HEK293 (cell line): ENCODE measurements around the gene GOLGA8S.

Experiments used
- CTCF ChIP-seq: fragments of 450-650 bp; formaldehyde crosslinking; IDR thresholded peaks from 2 replicates; pipeline ENCODE4 v1.5.1; 2016; ENCODE audit warnings: missing biosample characterization, missing genetic modification characterization
- FEZF1 ChIP-seq: fragments of 450-650 bp; formaldehyde crosslinking; IDR thresholded peaks from 2 replicates; pipeline ENCODE4 v1.5.1; 2016; ENCODE audit warnings: missing biosample characterization, missing genetic modification characterization
- SETDB1 ChIP-seq: IDR thresholded peaks from one replicate; pipeline ENCODE4 v1.6.1; 2017; ENCODE audit warnings: mild to moderate bottlenecking, low read length, moderate library complexity, mixed read lengths; ENCODE audit not compliant: insufficient read length
- TRIM28 ChIP-seq: IDR thresholded peaks from 2 replicates; pipeline ENCODE4 v1.6.1; 2011; ENCODE audit warnings: low read length, control low read depth, borderline replicate concordance
- YY1 ChIP-seq: fragments of 450-650 bp; formaldehyde crosslinking; IDR thresholded peaks from 2 replicates; pipeline ENCODE4 v1.5.1; 2018; ENCODE audit warnings: missing biosample characterization, missing genetic modification characterization
- ZBTB1 ChIP-seq: fragments of 450-650 bp; formaldehyde crosslinking; IDR thresholded peaks from 2 replicates; pipeline ENCODE4 v1.5.1; 2016; ENCODE audit warnings: missing biosample characterization, missing genetic modification characterization
- ZBTB49 ChIP-seq: fragments of 450-650 bp; formaldehyde crosslinking; IDR thresholded peaks from 2 replicates; pipeline ENCODE4 v1.5.1; 2016; ENCODE audit warnings: missing biosample characterization, missing genetic modification characterization, low read depth
- ZNF138 ChIP-seq: fragments of 450-650 bp; formaldehyde crosslinking; IDR thresholded peaks from 2 replicates; pipeline ENCODE4 v1.5.1; 2016; ENCODE audit warnings: missing biosample characterization, missing genetic modification characterization, borderline replicate concordance
- ZNF202 ChIP-seq: fragments of 450-650 bp; formaldehyde crosslinking; IDR thresholded peaks from 2 replicates; pipeline ENCODE4 v1.5.1; 2016; ENCODE audit warnings: missing biosample characterization, missing genetic modification characterization, borderline replicate concordance
- ZNF223 ChIP-seq: fragments of 450-650 bp; formaldehyde crosslinking; IDR thresholded peaks from 2 replicates; pipeline ENCODE4 v1.5.1; 2016; ENCODE audit warnings: missing biosample characterization, missing genetic modification characterization
- ZNF266 ChIP-seq: fragments of 450-650 bp; formaldehyde crosslinking; IDR thresholded peaks from 2 replicates; pipeline ENCODE4 v1.5.1; 2016; ENCODE audit warnings: missing biosample characterization, missing genetic modification characterization, low read depth
- ZNF274 ChIP-seq, 2 experiments: fragments of 200-500 bp in 1 of 2; fragments of 450-650 bp in 1 of 2; sonication (Bioruptor generic) in 1 of 2; formaldehyde crosslinking in 1 of 2; IDR thresholded peaks; 2 replicates each; pipeline versions ENCODE4 v1.5.1 to v1.6.1; 2014 to 2016; ENCODE audit warnings: borderline replicate concordance in 1 of 2, inconsistent platforms in 1 of 2, low read length in 1 of 2, missing biosample characterization in 1 of 2, missing genetic modification characterization in 1 of 2
- ZNF513 ChIP-seq: fragments of 450-650 bp; IDR thresholded peaks from 2 replicates; pipeline ENCODE4 v1.5.1; 2018; ENCODE audit warnings: missing biosample characterization, missing genetic modification characterization
- ZNF677 ChIP-seq: fragments of 450-650 bp; IDR thresholded peaks from 2 replicates; pipeline ENCODE4 v1.5.0; 2018; ENCODE audit warnings: missing biosample characterization, mild to moderate bottlenecking, missing genetic modification characterization, moderate library complexity

GRCh38 chr15:23387621-23388190 lies 33.2 kb downstream of the GOLGA8S start:
- TF ChIP-seq CTCF (tag by site-specific recombination), result no peak
- TF ChIP-seq SETDB1, result no peak
- TF ChIP-seq FEZF1 (tag by site-specific recombination), result no peak
- no peak for TF ChIP-seq ZBTB49 (tag by site-specific recombination)
- no peak for TF ChIP-seq ZNF223 (tag by site-specific recombination)
- no peak for TF ChIP-seq ZNF513 (tag by site-specific recombination)
- TF ChIP-seq ZNF266, result no peak
- no peak for TF ChIP-seq ZNF138
- no peak for TF ChIP-seq YY1 (tag by site-specific recombination)
- no peak for TF ChIP-seq ZNF677 (tag by site-specific recombination)
- TF ChIP-seq ZNF202 (tag by site-specific recombination), result no peak
- TF ChIP-seq ZNF274 (IDR thresholded peaks at IDR 0.05; ENCODE audit: low read length), result no peak
- no peak for TF ChIP-seq ZNF274 (tag by site-specific recombination; IDR thresholded peaks at IDR 0.05; ENCODE audit: borderline replicate concordance)
- no peak for TF ChIP-seq ZBTB1 (tag by site-specific recombination)
- no peak for TF ChIP-seq TRIM28
